Stimulated activated CD8-positive, alpha-beta memory T cell treated with anti-CD3 and anti-CD28 coated beads, Interleukin-4, amount 100 ng/mL, for 48 hours (primary cell): ENCODE measurements around the gene BHLHE23.

Experiments used
- DNase-seq: peaks from one replicate; pipeline ENCODE4 v3.0.0-alpha.2; 2020

The BHLHE23 gene

GRCh38 chr20:63006540-63007359 lies at the start of gene BHLHE23:
BHLHE23 (minus strand) TSS chr20:63006964; CDS start chr20:63006774, 190 bp downstream.
- DNase-seq = no peak

- no peak for DNase-seq
Measured at GRCh38 chr20:63055575-63056235, 48.9 kb upstream of the BHLHE23 start.

GRCh38 chr20:63054681-63055240 lies 48.0 kb upstream of the BHLHE23 start:
- DNase-seq = no peak

GRCh38 chr20:63054103-63054474 lies 47.3 kb upstream of the BHLHE23 start:
- no peak for DNase-seq

- no peak for DNase-seq
Measured at GRCh38 chr20:63053432-63054102, 46.8 kb upstream of the BHLHE23 start.

GRCh38 chr20:63052571-63053431 lies 46.0 kb upstream of the BHLHE23 start:
- DNase-seq = no peak

GRCh38 chr20:63051911-63052310 lies 45.1 kb upstream of the BHLHE23 start:
- no peak for DNase-seq

- DNase-seq = no peak
Measured at GRCh38 chr20:63051186-63051860, 44.6 kb upstream of the BHLHE23 start.

- no peak for DNase-seq
Measured at GRCh38 chr20:63050406-63050805, 43.6 kb upstream of the BHLHE23 start.

- no peak for DNase-seq
Measured at GRCh38 chr20:63049561-63050221, 42.9 kb upstream of the BHLHE23 start.

- no peak for DNase-seq
Measured at GRCh38 chr20:63049191-63049518, 42.4 kb upstream of the BHLHE23 start.

- no peak for DNase-seq
Measured at GRCh38 chr20:63048516-63049190, 41.9 kb upstream of the BHLHE23 start.

- DNase-seq = no peak
Measured at GRCh38 chr20:63047946-63048345, 41.2 kb upstream of the BHLHE23 start.

- no peak for DNase-seq
Measured at GRCh38 chr20:63047267-63047666, 40.5 kb upstream of the BHLHE23 start.

GRCh38 chr20:63046841-63047240 lies 40.1 kb upstream of the BHLHE23 start:
- DNase-seq = no peak

GRCh38 chr20:63045991-63046390 lies 39.2 kb upstream of the BHLHE23 start:
- DNase-seq = no peak

GRCh38 chr20:63045401-63045800 lies 38.6 kb upstream of the BHLHE23 start:
- DNase-seq = no peak

GRCh38 chr20:63044605-63045004 lies 37.8 kb upstream of the BHLHE23 start:
- DNase-seq = no peak

- DNase-seq = no peak
Measured at GRCh38 chr20:63044204-63044600, 37.4 kb upstream of the BHLHE23 start.

- no peak for DNase-seq
Measured at GRCh38 chr20:63043348-63044203, 36.8 kb upstream of the BHLHE23 start.
